Tibial artery (tissue), 4 donors: ENCODE results near the gene GPX8.

ENCODE experiments used
- DNase-seq, 2 donors: peaks; one replicate each; pipeline ENCODE4 v3.0.0-alpha.2; 2019
- H3K27ac ChIP-seq, 2 donors: fragments of 200-600 bp; sonication (generic) in 1 of 2; 1 replicate in 1 of 2; 2 replicates in 1 of 2; pipeline ENCODE4 v1.5.1; 2018 to 2019; ENCODE audit warnings: mild to moderate bottlenecking in 1 of 2
- H3K27me3 ChIP-seq, 2 donors: fragments of 200-600 bp; sonication (generic) in 1 of 2; one replicate each; pipeline versions ENCODE4 v1.5.1 to v1.6.0; 2016 to 2019
- H3K36me3 ChIP-seq, 3 donors: fragments of 200-600 bp; sonication (generic) in 2 of 3; one replicate each; pipeline ENCODE4 v1.5.1; 2016 to 2019; ENCODE audit warnings: mild to moderate bottlenecking in 2 of 3
- H3K4me1 ChIP-seq, 4 donors: fragments of 200-600 bp; sonication (generic) in 2 of 4; 1 replicate in 3 of 4; 2 replicates in 1 of 4; pipeline ENCODE4 v1.5.1; 2016 to 2019
- H3K4me3 ChIP-seq, 2 donors: fragments of 200-600 bp; sonication (generic) in 1 of 2; 1 replicate in 1 of 2; 2 replicates in 1 of 2; pipeline ENCODE4 v1.5.1; 2018 to 2019; ENCODE audit warnings: mild to moderate bottlenecking in 2 of 2
- H3K9me3 ChIP-seq, 3 donors: fragments of 200-600 bp; sonication (generic) in 1 of 3; one replicate each; pipeline ENCODE4 v1.5.1; 2016 to 2019
- CTCF ChIP-seq, 2 experiments: fragments of 200-600 bp in 1 of 2; fragments of 450-650 bp in 1 of 2; IDR thresholded peaks; one replicate each; pipeline ENCODE4 v1.5.1; 2017 to 2019; ENCODE audit warnings: antibody characterized with exemption in 2 of 2, mild to moderate bottlenecking in 1 of 2, moderate library complexity in 1 of 2
- intact Hi-C: fragments of 100-400 bp; cut with DNase I; formaldehyde crosslinking; loops from one replicate; pipeline ENCODE4 v1.15.0; 2023; ENCODE audit warnings: low total_unique reads

GPX8 gene

GRCh38 chr5:55173687-55174230 lies 13.8 kb downstream of the GPX8 start:
- Histone ChIP-seq H3K27ac (no peak overlapping the region), H3K27me3 (peaks cover 0 to 60% of the 10 kb centered on the region in 2 donors), H3K4me1 (peaks cover 0 to 32% (median 26%) of the 10 kb centered on the region in 4 donors), H3K9me3 (no peaks in the 10 kb centered on the region), H3K4me3 (peak overlapping the region; percentile 48 to 57), H3K36me3 (no peaks in the 10 kb centered on the region)
- intact Hi-C loops: loop anchor here (5.0 kb wide), 1 partner anchor 59 kb away; the partner anchor contains the start of gene CCNO
- no peak for DNase-seq
- TF ChIP-seq CTCF (IDR thresholded peaks at IDR 0.05): no peak

- peak overlapping the region; percentile 16 to 34 for H3K4me3 ChIP-seq
Measured at GRCh38 chr5:55175781-55176175, 15.8 kb downstream of the GPX8 start.

GRCh38 chr5:55176176-55176818 lies 16.3 kb downstream of the GPX8 start:
- intact Hi-C loops: no loop called here
- no peaks in the 10 kb centered on the region for H3K36me3 ChIP-seq
- H3K4me1 ChIP-seq: peaks cover 0 to 32% (median 26%) of the 10 kb centered on the region in 4 donors
- peaks cover 0 to 77% of the 10 kb centered on the region in 2 donors for H3K27me3 ChIP-seq
- H3K4me3 ChIP-seq: peak overlapping the region; percentile 16 to 34
- no peak for DNase-seq
- no peak overlapping the region for H3K27ac ChIP-seq
- TF ChIP-seq CTCF (IDR thresholded peaks at IDR 0.05): peak; percentile 15 to 16
- H3K9me3 ChIP-seq: no peaks in the 10 kb centered on the region

More at GRCh38 chr5:55175781-55176175, 15.8 kb downstream of the GPX8 start:
- H3K4me1 ChIP-seq: peaks cover 0 to 32% (median 26%) of the 10 kb centered on the region in 4 donors
- H3K27ac ChIP-seq: no peak overlapping the region
- no peaks in the 10 kb centered on the region for H3K9me3 ChIP-seq
- no peaks in the 10 kb centered on the region for H3K36me3 ChIP-seq
- peaks cover 0 to 79% of the 10 kb centered on the region in 2 donors for H3K27me3 ChIP-seq
- TF ChIP-seq CTCF (IDR thresholded peaks at IDR 0.05): no peak
- intact Hi-C loops: no loop called here
- no peak for DNase-seq

GRCh38 chr5:55177078-55177477 lies 17.1 kb downstream of the GPX8 start:
- Histone ChIP-seq H3K4me1 (peaks cover 0 to 30% (median 25%) of the 10 kb centered on the region in 4 donors), H3K4me3 (no peak overlapping the region), H3K36me3 (no peaks in the 10 kb centered on the region), H3K9me3 (no peaks in the 10 kb centered on the region), H3K27ac (no peak overlapping the region), H3K27me3 (peaks cover 0 to 83% of the 10 kb centered on the region in 2 donors)
- intact Hi-C loops: no loop called here
- DNase-seq: no peak
- no peak for TF ChIP-seq CTCF (IDR thresholded peaks at IDR 0.05)

- H3K27me3 ChIP-seq: peaks cover 0 to 70% of the 10 kb centered on the region in 2 donors
- intact Hi-C loops: no loop called here
- TF ChIP-seq CTCF (IDR thresholded peaks at IDR 0.05): no peak
- no peaks in the 10 kb centered on the region for H3K36me3 ChIP-seq
- DNase-seq: no peak
- H3K27ac ChIP-seq: no peak overlapping the region
- peaks cover 0 to 14% (median 8%) of the 10 kb centered on the region in 4 donors for H3K4me1 ChIP-seq
- no peaks in the 10 kb centered on the region for H3K9me3 ChIP-seq
- no peak overlapping the region for H3K4me3 ChIP-seq
Measured at GRCh38 chr5:55180016-55180415, 20.0 kb downstream of the GPX8 start.
